Left renal pelvis (tissue), 4 donors: ENCODE data around the gene F2. TPM values are rescaled to one million over a fixed set of nuclear protein-coding genes. Genes with fewer than 3 reads are reported as not detected.

ENCODE experiments used
- polyA plus RNA-seq, 4 donors: library from polyadenylated mRNA; unstranded; fragments of 120-200 nt; gene quantifications; one replicate each; pipeline ENCODE4 v1.2.1, GENCODE V29; 2013; ENCODE audit not compliant: insufficient read length in 4 of 4

Gene F2
- polyA plus RNA-seq, 4 donors: 0.34 to 3.0 (median 0.41) TPM; not detected in 1

Other genes with a start within 250 kb of the F2 start
- 10 to 100 TPM; 18.8 to 25.8 (median 24.7) TPM for gene AMBRA1, start 125.2 kb upstream of the F2 start, polyA plus RNA-seq
- gene HARBI1, start 102.0 kb upstream of the F2 start, polyA plus RNA-seq: 1 to 10 TPM; 3.4 to 4.8 (median 3.8) TPM
- 10 to 100 TPM; 49.9 to 75.4 (median 66.0) TPM for gene ATG13, start 101.7 kb upstream of the F2 start, polyA plus RNA-seq
- 10 to 100 TPM; 50.7 to 68.0 (median 59.6) TPM for gene ARHGAP1, start 18.6 kb upstream of the F2 start, polyA plus RNA-seq
- gene ZNF408, start 18.2 kb upstream of the F2 start, polyA plus RNA-seq: 10 to 100 TPM in 1 of 4 donors, 1 to 10 TPM in 3; 7.0 to 11.0 (median 8.8) TPM
- 100 to 1,000 TPM in 2 of 4 donors, 10 to 100 TPM in 2; 79.9 to 118 (median 98.6) TPM for gene CKAP5, start 127.1 kb downstream of the F2 start, polyA plus RNA-seq
- gene LRP4, start 199.3 kb downstream of the F2 start, polyA plus RNA-seq: 10 to 100 TPM; 20.3 to 30.3 (median 27.2) TPM
- gene CSTPP1, start 217.5 kb downstream of the F2 start, polyA plus RNA-seq: 10 to 100 TPM; 32.5 to 61.5 (median 55.1) TPM